Vagina (tissue), 2 donors: ENCODE data around the gene ZNF644.

Source experiments
- POLR2A ChIP-seq, 2 donors: fragments of 450-650 bp; IDR thresholded peaks; one replicate each; pipeline ENCODE4 v1.6.1; 2017; ENCODE audit warnings: antibody characterized with exemption in 2 of 2, mild to moderate bottlenecking in 2 of 2, moderate library complexity in 2 of 2
- TF ChIP-seq, protein P1 (sequence below), 3 experiments: fragments of 450-650 bp in 2 of 3; fragments of 200-600 bp in 1 of 3; sonication (generic) in 1 of 3; IDR thresholded peaks; one replicate each; pipeline ENCODE4 v1.5.1; 2017 to 2019; ENCODE audit warnings: antibody characterized with exemption in 3 of 3, mild to moderate bottlenecking in 2 of 3, moderate library complexity in 2 of 3

DNA sequence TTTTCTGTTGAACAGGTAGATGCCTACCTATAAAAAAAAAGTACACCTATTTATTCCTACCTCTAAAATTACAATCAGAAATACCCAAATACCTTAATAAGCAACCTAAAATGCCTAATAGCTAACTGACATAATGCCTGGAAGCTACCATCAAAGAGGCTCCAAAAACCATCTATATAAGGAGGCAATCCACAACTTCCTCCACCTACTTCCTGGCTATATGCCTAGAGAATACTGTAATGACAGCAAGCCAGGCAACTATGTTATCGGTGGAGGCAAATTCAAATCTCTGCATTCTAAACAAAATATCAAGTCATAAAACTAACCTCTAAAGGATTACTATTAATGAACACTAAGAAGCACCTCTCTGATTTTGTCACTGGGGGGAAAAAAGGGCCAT, 10.1 kb downstream of the ZNF644 start:
- TF ChIP-seq, protein P1, sequence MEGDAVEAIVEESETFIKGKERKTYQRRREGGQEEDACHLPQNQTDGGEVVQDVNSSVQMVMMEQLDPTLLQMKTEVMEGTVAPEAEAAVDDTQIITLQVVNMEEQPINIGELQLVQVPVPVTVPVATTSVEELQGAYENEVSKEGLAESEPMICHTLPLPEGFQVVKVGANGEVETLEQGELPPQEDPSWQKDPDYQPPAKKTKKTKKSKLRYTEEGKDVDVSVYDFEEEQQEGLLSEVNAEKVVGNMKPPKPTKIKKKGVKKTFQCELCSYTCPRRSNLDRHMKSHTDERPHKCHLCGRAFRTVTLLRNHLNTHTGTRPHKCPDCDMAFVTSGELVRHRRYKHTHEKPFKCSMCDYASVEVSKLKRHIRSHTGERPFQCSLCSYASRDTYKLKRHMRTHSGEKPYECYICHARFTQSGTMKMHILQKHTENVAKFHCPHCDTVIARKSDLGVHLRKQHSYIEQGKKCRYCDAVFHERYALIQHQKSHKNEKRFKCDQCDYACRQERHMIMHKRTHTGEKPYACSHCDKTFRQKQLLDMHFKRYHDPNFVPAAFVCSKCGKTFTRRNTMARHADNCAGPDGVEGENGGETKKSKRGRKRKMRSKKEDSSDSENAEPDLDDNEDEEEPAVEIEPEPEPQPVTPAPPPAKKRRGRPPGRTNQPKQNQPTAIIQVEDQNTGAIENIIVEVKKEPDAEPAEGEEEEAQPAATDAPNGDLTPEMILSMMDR (IDR thresholded peaks at IDR 0.05) = no peak
- no peak for TF ChIP-seq POLR2A (IDR thresholded peaks at IDR 0.05)
